AG08396 (cell line): Measurements from ENCODE around the gene POR.

ENCODE experiments used
- DNase-seq: peaks from one replicate; pipeline ENCODE4 v3.0.0; 2012; ENCODE audit warnings: low spot score, mixed read lengths

Gene POR

DNA sequence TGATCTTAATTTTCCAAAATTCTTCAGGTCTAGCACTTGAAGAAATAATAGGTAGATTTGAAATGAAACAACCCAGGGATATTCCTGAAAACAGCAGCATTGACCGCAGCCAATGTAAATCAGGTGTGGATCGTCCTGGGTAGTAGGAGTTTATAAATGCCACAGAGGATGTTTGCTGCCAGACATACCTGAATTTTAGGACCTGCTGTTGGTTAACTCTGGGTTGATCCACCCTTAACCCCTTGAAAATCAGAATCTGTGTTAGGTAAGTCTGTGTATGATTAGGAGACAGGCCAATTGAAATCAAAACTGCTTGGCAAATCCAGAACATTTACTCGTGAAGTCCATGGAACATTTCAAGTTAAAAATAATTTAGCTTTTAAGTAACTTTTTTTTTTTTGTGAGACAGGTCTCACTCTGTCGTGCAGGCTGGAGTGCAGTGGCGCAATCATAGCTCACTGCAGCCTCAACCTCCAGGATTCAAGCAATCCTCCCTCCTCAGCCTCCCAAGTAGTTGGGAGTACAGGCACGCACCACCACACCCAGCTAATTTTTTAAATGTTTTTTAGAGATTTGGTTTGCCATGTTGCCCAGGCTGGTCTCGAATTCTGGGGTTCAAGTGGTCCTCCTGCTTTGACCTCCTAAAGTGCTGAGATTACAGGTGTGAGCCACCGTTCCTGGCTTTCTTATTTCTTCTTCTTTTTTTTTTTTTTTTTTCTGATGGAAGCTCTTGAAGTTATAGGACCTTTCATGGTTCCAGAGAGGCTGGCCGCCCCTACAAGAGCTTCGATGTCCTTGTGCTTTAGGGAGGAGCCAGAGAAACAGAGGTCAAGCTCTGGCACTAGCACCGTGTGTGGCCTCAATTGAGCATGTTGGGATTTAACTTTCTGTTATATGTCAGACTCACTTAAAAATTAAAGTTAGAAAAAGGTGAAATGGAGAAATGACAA, 2.0 kb downstream of the POR start:
- DNase-seq = no peak

DNA sequence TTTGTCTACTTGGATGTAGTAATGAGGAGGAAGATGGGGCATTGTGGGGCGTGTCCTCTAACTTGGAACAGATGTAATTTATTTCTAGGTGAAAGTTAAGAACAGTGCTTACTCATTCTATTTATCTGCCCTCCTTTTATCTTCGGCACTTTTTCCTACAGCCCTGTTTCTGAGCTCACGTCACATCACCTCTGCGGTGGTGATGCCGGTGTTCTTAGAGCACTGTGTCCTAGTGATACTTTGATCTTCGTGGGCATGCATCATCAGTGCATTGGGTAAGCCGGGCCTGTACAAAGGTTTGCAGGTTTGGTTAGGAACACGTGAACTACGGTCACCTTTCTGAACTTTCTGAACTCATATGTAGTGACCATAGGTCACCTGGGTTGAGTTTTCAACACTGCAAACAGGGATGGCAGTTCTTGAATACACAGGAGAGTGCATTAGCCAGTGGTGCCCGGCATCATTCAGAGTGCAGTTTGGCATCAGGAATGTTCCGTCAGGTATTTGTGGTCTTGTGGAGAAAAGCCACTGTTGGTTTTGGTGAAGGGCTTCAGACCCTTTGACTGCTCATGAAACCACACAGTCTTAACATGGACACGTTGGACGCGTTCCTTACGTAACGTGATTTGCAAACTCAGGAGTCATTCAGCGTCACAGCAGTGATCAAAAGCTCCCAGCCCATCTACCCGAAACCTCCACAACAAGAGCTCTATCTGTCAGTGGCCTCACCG, 5.6 kb downstream of the POR start:
- DNase-seq = no peak

DNA sequence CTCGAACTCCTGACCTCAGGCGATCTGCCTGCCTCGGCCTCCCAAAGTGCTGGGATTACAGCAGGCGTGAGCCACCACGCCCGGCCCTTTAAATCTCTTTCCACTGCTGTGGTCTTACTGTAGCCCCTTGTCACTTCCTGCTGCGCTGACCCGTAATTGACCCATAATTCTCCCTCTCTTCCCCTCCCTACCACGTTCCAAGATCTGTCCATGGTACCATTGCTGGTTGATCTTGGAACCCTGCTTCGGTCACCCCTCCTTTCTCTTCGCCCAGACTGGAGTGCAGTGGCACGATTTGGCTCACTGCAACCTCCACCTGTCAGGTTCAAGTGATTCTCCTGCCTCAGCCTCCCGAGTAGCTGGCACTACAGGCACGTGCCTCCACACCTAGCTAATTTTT, 6.5 kb downstream of the POR start:
- DNase-seq = no peak

DNA sequence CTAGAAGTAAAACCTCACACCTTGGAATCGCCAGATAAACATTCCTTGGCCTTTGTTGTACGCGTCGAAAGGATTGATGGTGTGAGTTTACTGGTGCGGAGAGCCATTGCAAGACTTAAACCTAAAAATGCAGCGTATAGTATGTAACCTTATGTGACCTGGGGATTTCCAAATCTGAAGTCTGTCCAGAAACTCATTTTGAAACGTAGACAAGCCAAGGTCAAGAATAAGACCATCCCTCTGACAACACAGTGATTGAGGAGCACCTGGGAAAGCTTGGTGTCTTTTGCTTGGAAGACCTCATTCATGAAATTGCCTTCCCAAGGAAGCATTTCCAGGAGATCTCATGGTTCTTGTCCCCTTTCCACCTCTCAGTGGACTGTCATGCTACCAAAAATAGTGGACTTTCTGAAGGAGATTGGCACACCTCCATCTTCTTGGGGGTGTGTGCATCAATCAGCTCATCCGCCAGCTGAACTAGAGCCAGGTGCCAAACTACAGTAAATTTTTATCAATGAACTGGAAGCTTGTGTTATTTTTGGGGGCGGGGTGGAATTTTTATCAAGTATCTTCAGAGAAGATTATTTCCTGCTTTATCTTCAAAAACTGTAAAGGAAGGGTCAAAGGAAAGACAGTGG, 8.1 kb downstream of the POR start:
- no peak for DNase-seq

DNA sequence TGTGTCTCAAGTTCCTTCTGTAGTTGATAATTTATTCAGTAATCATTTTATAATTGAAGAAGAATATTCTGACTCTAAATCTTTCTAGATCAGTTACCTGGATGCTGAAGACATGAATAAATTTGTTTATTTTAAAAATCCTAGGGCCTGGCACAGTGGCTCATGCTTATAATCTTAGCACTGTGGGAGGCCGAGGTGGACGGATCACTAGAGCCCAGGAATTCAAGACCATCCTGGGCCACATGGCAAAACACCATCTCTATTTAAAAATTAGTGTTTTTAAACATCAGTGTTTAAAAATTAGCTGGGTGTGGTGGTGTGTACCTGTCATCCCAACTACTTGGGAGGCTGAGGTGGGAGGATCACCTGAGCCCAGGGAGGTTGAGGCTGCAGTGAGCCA, 9.3 kb downstream of the POR start:
- DNase-seq = no peak

DNA sequence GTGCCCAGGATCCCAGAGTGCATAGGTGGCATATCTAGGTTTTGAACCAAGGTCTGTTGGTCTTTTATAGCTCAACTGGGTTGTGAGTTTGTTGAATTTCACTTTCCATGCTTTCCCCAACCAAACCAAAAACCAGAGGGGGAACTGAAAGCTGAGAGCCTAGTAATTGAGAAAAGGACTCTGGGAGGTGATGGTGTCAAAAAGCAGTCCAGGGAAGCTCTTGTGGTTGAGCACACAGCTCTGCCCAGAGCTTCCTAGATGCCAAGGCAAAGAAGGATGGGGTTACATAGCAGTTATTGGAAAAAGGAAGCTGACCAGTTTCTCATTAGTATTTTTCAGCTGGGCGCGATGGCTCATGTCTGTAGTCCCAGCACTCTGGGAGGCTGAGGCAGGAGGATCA, 9.9 kb downstream of the POR start:
- no peak for DNase-seq

DNA sequence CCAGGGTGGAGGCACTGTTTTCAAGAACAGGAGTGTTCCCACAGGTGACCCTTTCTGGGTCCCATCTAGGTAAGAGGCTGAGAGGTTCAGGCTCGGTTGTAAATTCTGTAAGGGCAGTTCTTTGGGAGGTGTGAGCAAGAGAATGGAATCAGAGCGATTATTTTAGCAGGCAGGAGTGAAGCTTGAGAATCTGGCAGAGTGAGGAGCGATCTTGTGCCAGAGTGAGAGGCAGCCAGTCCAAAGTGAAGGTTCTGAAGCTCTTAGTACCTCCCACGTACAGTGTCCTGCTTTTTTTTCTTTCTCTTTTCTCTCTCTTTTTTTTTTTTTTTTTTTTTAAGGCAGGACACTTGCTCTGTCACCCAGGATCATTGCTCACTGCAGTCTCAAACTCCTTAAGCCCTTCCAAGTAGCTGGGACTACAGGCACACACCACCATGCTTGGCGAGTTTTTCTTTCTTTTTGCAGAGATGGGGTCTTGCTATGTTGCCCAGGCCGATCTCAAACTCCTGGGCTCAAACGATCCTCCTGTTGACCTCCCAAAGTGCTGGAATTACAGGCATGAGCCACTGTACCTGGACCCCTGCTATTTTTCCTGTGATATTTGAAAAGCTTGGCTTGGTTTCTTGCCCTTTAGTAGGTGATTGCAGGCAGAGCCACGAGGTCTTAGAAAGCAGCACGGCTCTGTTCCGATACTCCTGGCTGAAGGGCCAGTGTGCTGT, 10.9 kb downstream of the POR start:
- DNase-seq = no peak

DNA sequence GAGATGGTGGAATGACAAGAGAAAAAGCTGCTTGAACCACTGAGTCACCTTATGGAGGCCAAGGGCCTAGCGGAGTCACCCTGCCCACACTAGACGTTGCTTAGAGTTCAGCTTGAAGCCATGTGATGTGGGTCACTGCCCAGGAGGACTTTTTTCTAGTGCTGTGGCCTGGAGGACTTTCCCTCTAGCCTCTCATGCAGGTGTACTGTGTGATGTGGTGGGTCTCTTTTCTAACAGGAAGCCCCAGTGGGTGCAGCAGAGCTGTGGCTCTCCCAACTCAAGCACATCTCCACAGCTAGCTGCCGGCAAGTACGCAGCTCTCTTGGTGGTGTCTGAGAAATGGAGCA, 13.6 kb downstream of the POR start:
- no peak for DNase-seq

DNA sequence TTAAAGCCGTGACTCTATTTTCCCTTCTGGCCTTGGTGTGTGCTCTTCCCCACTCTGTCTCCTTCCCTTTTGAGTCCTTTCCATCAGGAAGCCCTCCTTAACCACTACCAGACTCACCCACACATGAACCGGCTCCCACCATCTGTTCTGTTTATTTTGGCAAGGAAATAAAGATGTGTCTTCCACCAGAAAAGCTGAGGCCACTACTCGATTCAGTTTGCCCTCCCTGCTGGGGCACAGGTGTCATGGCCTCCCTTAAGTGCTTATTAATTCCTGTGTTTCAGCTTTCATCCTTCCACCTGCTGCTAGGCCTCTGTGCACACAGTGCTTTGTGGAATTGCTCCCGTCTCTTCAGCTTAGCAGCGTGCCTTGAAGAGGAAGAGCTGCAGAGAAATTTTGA, 16.7 kb downstream of the POR start:
- DNase-seq = no peak

DNA sequence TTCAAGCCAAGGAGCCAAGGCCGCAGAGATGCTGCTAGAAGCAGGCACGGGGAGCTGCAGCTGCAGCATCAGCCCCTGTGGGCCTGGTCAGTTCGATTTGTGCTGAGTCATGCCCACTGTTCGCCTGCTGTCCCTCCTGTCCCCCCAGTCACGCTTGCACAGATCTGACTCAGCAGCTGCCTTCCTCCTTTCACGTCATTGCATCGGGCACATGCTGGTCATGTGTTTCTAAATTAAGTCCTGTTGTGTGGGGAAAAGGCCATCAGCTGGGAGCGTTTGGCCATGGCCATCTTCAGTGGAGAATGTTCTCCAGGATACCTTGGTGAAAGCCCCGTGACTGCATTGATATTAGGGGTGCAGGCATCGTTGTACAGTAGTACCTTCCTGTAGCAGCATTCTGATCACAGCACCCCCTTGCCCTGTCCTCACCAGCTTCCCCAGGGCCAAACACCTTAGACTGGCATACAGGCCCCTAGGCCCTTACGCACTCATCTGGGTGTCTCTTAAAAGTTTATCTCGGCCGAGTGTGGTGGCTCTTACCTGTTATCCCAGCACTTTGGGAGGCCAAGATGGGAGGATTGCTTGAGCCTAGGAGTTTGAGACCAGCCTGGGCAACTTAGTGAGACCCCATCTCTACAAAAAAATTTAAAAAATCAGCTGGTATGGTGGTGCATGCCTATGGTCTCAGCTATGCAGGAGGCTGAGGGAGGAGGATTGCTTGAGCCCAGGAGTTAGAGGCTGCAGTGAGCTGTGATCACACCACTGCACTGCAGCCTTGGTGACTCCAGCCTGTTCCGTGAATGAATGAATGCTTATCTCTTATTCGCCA, 23.2 kb downstream of the POR start:
- DNase-seq = peak; percentile 88

DNA sequence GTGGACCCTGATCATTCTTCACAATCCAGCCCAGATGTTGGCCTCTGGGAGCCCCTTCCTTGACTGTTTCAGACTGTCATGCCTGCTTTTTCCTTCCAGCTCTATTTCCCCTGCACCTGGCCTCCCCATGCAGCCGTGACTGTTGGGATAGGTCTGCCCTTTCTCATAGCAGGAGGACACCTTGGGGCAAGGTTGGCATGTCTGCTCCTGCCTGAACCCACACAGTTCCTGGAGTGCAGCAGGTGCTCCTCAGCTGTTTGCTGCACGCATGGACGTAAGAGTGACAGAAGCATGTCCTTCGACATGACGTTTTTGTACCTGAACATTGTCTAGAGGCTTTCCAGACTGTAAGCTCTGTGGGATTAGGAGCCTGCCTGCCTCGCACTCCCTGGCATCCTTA, 24.0 kb downstream of the POR start:
- no peak for DNase-seq

DNA sequence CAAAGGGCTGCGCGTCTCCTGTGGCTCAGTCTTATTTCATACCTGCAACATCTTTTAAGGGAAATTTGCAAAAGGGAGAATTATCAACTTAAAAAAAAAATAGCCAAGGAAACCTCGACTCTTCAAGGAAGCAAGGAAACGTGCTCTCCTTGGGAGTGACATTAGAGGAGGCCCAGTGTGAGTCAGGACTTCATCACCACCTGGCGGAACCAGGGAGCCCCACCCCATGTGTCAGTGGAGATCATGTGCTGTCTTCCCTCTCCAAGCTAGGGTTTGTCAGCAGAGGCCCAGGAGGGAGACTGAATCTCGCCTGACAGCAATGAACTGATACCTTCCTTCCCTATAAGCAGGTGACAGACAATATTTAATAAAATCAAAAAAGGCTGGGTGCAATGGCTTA, 28.9 kb downstream of the POR start:
- no peak for DNase-seq

DNA sequence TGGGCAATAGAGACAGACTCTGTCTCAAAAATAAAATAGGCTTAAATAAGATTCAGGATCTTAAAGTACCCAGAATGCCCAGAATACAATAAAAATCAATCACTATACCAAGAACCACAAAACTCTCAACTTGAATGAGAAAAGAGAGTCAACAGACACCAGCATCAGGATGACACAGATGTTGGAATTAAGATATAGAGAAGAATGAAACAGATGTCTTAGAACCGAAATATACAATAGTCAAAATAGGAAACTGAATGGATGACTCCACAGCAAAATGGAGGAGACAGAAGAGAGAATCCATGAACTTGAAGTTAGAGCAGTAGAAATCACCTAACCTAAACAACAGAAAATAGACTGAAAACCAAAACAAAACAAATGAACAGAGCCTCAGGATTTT, 29.6 kb downstream of the POR start:
- DNase-seq = no peak

DNA sequence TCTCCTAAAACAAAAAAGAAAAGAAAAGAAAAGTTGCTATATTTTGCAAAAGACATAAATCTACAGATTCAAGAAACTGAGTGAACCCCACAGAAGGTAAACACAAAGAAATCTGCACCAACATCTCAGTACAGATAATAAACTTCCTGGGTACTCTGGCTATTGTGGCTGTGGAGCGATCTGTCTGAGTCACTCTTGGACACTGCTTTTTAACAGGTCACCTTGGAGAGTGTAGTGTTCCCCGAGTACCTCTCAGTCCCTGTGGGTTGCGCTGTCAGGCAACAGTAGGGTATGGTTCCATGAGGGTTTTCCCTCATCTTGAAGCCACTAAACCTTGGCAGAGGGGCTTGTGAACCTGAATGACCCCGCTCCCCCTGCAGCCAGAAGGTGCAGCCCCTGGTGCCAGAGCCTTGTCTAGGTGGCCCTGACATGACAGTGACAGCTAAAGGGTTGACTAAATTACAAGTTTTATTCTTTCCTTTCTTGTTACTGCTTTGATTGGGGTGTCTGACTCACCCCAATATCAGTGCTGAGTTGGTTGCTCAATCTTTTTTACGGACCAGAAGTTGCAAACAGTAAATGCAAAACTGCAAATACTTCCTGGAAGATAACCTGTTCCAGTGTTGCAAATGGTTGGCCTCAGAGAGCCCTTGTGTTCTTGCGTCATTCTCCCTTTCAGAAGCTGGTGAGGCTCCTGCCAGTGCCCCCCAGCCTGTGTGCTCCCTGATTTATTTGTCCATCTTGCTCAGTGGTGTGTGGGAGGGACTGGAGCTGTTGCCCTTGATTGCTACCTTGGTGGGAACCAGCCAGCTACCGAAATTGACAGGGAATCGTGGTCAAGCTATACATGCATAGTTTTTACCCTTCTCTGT, 30.6 kb downstream of the POR start:
- no peak for DNase-seq

DNA sequence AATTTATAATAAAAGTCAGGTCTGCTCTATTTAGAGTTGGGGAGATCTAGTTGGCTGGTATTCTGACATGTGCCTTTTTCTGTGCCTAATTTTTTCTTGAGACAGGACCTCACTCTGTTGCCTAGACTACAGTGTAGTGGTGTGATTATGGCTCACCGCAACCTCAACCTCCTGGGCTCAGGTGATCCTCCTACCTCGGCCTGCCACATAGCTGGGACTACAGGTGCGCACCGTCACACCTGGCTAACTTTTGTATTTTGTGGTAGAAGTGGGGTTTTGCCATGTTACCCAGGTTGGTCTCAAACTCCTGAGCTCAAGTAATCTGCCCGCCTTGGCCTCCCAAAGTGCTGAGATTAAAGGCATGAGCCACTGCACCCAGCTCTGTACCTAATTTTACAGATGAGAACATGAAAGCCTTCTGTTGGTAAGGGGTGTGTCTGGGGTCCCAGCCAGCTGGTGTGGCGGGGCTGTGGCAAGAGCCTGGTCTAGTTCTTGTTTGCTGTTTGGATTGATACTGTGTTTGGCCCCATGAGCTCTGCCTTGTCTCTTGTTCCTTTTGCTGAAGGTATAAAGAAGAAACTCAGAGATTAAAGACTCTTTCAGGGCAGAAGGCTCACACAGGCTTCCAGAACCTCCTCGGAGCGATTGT, 31.4 kb downstream of the POR start:
- DNase-seq = no peak

DNA sequence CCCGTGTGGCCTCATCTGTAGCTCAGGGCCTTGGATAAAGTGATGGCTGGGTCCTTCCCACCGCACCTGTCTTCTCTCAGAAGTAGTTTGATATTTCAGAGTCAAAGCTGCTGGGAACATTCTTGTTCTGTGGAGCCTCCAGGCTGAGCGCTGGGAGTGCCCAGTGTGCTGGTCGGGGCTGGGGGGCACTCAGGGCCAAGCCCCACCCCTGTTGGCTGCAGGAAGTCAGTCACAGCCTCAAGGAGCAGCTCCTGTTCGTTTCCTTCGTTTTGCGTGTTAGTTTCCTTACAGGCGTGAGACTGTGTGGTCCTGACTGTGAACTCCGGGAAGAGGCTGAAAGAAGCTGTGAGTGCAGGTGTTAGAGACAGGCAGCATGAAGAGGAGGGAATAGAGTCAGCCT, 33.2 kb downstream of the POR start:
- DNase-seq = no peak

DNA sequence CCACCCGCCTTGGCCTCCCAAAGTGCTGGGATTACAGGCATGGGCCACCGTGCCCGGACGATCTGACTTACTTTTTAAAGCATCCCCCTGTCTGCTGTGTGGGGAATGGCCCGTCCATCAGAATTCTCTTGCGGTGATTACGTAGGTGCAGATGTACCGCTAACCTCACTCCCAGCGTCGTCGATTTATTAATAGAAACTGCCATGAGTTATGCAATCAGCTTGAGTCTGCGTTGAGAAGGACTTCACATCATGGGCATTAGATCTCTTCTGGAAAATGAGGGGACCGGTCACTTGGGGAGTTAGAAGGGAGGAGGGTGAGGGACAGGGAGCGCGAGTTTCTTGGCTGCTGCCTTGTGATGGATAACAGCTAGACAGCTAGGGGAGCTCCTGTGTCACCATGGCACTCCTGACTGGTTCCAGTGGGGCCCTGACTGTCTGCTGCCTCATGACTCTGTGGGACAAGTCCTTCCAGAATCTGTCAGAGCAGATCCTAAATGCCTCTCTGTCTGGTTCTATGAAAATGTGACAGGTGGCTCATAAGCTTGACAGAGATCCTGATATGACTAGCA, 35.2 kb downstream of the POR start:
- no peak for DNase-seq

DNA sequence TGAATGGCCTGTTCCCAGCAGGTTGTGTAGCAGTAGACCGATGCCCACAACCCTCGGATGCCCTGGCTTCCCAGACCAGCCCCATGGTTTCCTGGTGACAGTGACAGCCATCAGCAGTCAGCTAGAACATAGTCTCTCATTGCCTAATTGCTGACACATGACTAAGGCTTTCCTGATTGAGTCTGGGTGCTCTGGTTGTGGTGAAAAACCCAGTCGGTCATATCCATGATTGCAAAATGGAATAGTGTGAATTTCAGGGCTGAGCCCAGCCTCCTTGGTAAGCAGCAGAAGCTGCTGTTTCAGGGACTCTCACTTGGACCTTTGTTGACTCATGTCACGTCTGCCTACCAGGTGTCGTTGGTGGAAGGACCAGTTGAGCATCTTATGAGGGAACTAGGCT, 36.6 kb downstream of the POR start:
- peak; percentile 81 for DNase-seq

DNA sequence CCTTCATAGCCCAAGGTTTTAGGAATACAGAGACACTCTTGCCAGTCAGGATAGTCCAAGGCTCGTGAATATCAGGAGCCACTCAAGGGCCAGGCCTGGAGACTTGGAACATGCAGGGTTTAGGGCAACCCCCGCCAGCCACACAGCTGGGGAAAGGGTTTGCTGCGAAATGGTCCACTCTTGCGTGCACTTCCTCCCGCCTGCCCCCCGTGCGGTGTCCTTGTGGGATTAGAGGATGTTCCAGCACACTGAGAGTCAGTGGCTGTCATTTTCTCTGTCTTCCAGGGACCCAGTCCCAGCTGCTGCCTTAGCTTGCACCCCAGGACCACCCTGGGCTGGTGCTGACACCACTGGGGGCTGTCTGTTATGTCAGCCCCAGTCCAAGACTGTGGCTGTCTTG, 38.5 kb downstream of the POR start:
- no peak for DNase-seq

DNA sequence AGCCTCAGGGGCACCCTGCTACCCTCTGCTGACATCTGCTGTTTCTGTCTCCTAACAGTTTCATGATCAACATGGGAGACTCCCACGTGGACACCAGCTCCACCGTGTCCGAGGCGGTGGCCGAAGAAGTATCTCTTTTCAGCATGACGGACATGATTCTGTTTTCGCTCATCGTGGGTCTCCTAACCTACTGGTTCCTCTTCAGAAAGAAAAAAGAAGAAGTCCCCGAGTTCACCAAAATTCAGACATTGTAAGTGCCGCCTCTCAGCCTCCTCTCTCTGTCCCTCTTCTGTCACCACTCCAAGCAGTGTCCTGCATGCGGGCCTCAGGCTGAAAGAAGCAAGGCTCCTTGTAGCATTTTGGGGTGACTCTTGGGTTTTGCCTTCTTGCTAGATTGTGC, 39.0 kb downstream of the POR start:
- DNase-seq = no peak
